HG02870 (cell line): ENCODE results near the gene SLC38A10.
"Not testable (repeated sequence)": the region's sequence is repeated elsewhere in the genome, so short reads cannot be mapped to it uniquely, and the experiment has no call there.

Experiments used
- ATAC-seq: cut with Tn5 transposase; IDR thresholded peaks from one replicate; pipeline ENCODE4 v1.9.1; 2021; ENCODE audit warnings: mild to moderate bottlenecking, moderate library complexity; ENCODE audit not compliant: unreplicated experiment

The SLC38A10 gene

GRCh38 chr17:81312624-81313325 is 17.7 kb upstream of the SLC38A10 start:
- no peak for ATAC-seq

GRCh38 chr17:81311946-81312345 is 16.8 kb upstream of the SLC38A10 start:
- ATAC-seq, result no peak

- ATAC-seq, result no peak
Measured at GRCh38 chr17:81310949-81311550, 15.9 kb upstream of the SLC38A10 start.

GRCh38 chr17:81309859-81310839 is 15.0 kb upstream of the SLC38A10 start:
- ATAC-seq, result no peak

- ATAC-seq, result no peak
Measured at GRCh38 chr17:81309140-81309858, 14.2 kb upstream of the SLC38A10 start.

GRCh38 chr17:81308784-81309139 is 13.7 kb upstream of the SLC38A10 start:
- not testable (repeated sequence) for ATAC-seq

GRCh38 chr17:81307636-81308560 is 12.8 kb upstream of the SLC38A10 start:
- no peak for ATAC-seq

GRCh38 chr17:81306898-81307510 is 11.9 kb upstream of the SLC38A10 start:
- ATAC-seq, result no peak

GRCh38 chr17:81306491-81306890 is 11.4 kb upstream of the SLC38A10 start:
- ATAC-seq, result no peak

GRCh38 chr17:81305051-81305630 is 10.0 kb upstream of the SLC38A10 start:
- ATAC-seq, result no peak

GRCh38 chr17:81304196-81305015 is 9.3 kb upstream of the SLC38A10 start:
- ATAC-seq, result no peak

- ATAC-seq, result no peak
Measured at GRCh38 chr17:81303385-81303784, 8.3 kb upstream of the SLC38A10 start.

GRCh38 chr17:81302861-81303333 is 7.8 kb upstream of the SLC38A10 start:
- no peak for ATAC-seq

- ATAC-seq, result no peak
Measured at GRCh38 chr17:81302324-81302723, 7.2 kb upstream of the SLC38A10 start.

- no peak for ATAC-seq
Measured at GRCh38 chr17:81301195-81302144, 6.4 kb upstream of the SLC38A10 start.

- ATAC-seq, result no peak
Measured at GRCh38 chr17:81300586-81301155, 5.6 kb upstream of the SLC38A10 start.
